Measurements from ENCODE around the gene ACSF3.
"Not testable (repeated sequence)": the region's sequence is repeated elsewhere in the genome, so short reads cannot be mapped to it uniquely, and the experiment has no call there.

Gene ACSF3

GRCh38 chr16:89072548-89073130 lies 21.0 kb upstream of the ACSF3 start:
- DNase-seq (ENCODE audit: low spot score), result no peak
- no peak for FAIRE-seq

GRCh38 chr16:89073346-89074071 lies 20.1 kb upstream of the ACSF3 start:
- DNase-seq (ENCODE audit: low spot score) (no peak), FAIRE-seq (peak; percentile 5)

GRCh38 chr16:89074072-89074674 lies 19.5 kb upstream of the ACSF3 start:
- FAIRE-seq, result peak; percentile 72
- not testable (repeated sequence) for DNase-seq (ENCODE audit: low spot score)

- FAIRE-seq (peak; percentile 95), DNase-seq (ENCODE audit: low spot score) (no peak)
Observed at GRCh38 chr16:89074803-89075688, 18.6 kb upstream of the ACSF3 start.

- FAIRE-seq, result peak; percentile 99
Observed at GRCh38 chr16:89076159-89076558, 17.5 kb upstream of the ACSF3 start.

GRCh38 chr16:89077076-89077475 lies 16.6 kb upstream of the ACSF3 start:
- FAIRE-seq (no peak), DNase-seq (ENCODE audit: low spot score) (no peak)

More at GRCh38 chr16:89076159-89076558, 17.5 kb upstream of the ACSF3 start:
- no peak for DNase-seq (ENCODE audit: low spot score)

GRCh38 chr16:89078172-89078571 lies 15.5 kb upstream of the ACSF3 start:
- FAIRE-seq (no peak), DNase-seq (ENCODE audit: low spot score) (no peak)

- no peak for FAIRE-seq
- DNase-seq (ENCODE audit: low spot score), result no peak
Observed at GRCh38 chr16:89079434-89079980, 14.1 kb upstream of the ACSF3 start.

GRCh38 chr16:89080196-89080853 lies 13.3 kb upstream of the ACSF3 start:
- no peak for FAIRE-seq
- DNase-seq (ENCODE audit: low spot score), result no peak

- FAIRE-seq (no peak), DNase-seq (ENCODE audit: low spot score) (no peak)
Observed at GRCh38 chr16:89081556-89081955, 12.1 kb upstream of the ACSF3 start.

GRCh38 chr16:89084411-89084810 lies 9.2 kb upstream of the ACSF3 start:
- DNase-seq (ENCODE audit: low spot score) (no peak), FAIRE-seq (no peak)

- DNase-seq (ENCODE audit: low spot score) (no peak), FAIRE-seq (peak; percentile 5)
Observed at GRCh38 chr16:89084814-89085612, 8.6 kb upstream of the ACSF3 start.

- DNase-seq (ENCODE audit: low spot score) (no peak), FAIRE-seq (no peak)
Observed at GRCh38 chr16:89085755-89086154, 7.9 kb upstream of the ACSF3 start.

- DNase-seq (ENCODE audit: low spot score) (no peak), FAIRE-seq (no peak)
Observed at GRCh38 chr16:89087922-89088497, 5.6 kb upstream of the ACSF3 start.

GRCh38 chr16:89089120-89089519 lies 4.5 kb upstream of the ACSF3 start:
- DNase-seq (ENCODE audit: low spot score), result no peak
- no peak for FAIRE-seq

GRCh38 chr16:89090182-89090630 lies 3.4 kb upstream of the ACSF3 start:
- FAIRE-seq, result no peak
- DNase-seq (ENCODE audit: low spot score), result no peak

- no peak for FAIRE-seq
- DNase-seq (ENCODE audit: low spot score), result no peak
Observed at GRCh38 chr16:89090669-89091426, 2.8 kb upstream of the ACSF3 start.

GRCh38 chr16:89092013-89092412 lies 1.6 kb upstream of the ACSF3 start:
- DNase-seq (ENCODE audit: low spot score) (no peak), FAIRE-seq (no peak)

GRCh38 chr16:89093252-89093601 lies 425 bp upstream of the ACSF3 start:
- FAIRE-seq, result not testable (repeated sequence)

More at GRCh38 chr16:89093252-89093601, 425 bp upstream of the ACSF3 start:
- DNase-seq (ENCODE audit: low spot score), result not testable (repeated sequence)
